HG02798 (cell line): ENCODE data around the gene IQGAP1.

Experiments used
- ATAC-seq: cut with Tn5 transposase; IDR thresholded peaks from one replicate; pipeline ENCODE4 v1.9.1; 2021; ENCODE audit warnings: mild to moderate bottlenecking; ENCODE audit not compliant: unreplicated experiment, poor library complexity

The IQGAP1 gene

DNA sequence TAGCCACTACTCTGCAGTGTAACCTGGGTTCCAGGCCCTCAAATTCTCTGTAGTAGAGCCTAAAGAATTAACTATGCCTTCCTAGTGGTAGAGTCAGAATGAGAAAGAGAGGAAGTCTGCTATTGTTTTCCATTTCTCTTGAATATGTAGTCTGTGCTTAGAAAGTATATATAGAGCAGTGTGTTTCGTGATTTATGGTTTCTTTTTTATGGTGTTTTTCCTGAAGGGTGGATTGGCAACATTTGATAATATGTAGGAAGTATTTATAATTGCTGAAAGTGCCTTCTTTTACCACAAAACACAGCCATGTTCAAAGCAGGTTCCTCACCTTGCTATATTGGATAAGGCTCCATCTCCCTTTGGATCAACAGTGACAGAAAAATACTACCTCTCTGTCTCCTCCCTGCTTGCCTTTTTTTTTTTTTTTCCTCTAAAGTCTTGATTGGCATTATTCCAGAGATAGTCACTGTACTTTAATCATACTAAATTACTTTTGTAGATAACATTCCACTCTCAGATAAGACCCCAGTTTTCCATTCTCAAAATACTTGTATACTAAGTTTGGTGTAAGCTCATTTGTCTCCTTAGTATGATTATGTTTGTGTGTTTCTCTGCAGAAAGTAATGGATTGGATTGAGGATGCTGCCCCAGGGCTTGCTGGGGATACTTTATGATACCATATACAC, 47.8 kb downstream of the IQGAP1 start:
- no peak for ATAC-seq

DNA sequence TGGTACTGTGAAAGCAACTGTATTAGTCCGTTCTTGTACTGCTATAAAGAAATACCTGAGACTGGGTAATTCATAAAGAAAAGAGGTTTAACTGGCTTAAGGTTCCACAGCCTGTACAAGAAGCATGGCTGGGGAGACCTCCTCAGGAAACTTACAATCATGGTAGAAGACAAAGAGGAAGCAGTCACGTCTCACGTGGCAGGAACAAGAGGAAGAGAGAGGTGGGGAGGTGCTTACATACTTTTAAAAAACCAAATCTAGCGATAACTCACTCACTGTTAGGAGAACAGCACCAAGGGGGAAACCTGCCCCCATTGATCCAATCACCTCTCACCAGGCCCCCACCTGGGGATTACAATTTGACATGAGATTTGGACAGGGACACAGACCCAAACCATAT, 48.9 kb downstream of the IQGAP1 start:
- no peak for ATAC-seq

DNA sequence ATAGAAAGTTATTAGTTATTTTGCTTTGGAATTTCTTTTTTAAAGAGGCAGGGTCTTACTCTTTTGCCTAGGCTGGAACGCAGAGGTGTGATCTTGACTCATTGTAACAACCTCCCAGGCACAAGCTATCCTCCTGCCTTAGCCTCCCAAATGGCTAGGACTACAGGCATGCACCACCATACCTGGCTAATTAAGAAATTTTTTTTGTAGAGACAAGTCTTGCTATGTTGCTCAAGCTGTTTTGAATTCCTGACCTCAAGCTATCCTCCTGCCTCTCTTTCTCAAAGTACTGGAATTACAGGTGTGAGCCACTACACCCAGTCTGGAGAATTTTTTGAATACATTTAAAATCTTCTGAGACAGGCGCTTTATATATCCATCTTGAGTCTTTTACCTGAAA, 49.5 kb downstream of the IQGAP1 start:
- ATAC-seq = no peak

DNA sequence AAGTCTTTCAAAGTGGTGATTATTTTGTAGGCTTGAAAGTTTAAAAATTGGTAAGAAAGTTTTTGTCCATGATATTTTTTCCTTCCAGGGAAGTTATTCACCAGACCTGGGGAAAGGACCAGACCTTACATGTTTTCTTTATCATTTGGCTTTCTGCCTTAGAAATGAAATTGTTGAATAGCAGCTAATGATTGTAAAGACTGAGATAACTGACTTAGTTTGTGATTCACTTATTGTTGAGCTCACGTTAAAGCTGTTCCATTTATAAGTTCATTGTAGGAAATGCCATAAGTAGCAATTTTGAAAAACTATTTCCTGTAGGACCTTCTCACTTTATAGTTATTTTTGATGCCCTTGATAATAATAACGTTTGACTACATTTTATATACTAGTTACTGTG, 51.9 kb downstream of the IQGAP1 start:
- ATAC-seq = no peak

GRCh38 chr15:90441027-90441426, 53.0 kb downstream of the IQGAP1 start:
- no peak for ATAC-seq

- ATAC-seq = no peak
These were observed 54.4 kb downstream of the IQGAP1 start for GRCh38 chr15:90442423-90442822.

GRCh38 chr15:90449206-90449735, 61.2 kb downstream of the IQGAP1 start:
- no peak for ATAC-seq

DNA sequence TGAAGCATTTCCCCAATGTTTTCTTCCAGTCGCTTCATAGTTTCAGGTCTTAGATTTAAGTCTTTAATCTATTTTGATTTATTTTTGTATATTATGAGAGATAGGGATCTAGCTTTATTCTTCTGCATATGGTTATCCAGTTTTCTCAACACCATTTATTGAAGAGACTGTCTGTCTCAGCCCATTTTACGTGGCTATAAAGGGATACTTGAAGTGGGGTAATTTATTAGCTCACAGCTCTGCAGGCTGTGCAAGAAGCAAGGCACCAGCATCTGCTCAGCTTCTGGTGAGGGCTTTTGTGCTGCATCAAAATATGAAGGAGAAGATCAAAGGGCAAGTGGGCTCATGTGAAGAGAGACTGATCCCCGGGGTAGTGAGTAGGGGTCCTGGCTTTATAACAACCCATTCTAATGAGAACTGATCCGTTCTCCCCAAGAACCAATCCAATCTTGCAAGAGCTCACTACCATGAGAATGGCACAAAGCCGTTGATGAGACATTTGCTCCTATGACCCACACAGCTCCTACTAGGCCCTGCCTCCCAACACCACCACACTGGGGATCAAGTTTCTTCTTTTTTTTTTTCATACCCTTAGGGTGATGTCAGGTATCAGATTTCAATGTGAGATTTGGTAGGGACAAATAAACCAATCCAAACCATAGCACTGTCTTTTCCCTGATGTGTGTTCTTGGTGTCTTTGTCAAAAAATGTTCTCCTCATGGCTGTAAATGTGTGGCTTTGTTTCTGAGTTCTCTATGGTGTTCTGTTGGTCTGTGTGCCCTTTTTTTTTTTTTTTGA, 63.2 kb downstream of the IQGAP1 start:
- ATAC-seq = no peak

- no peak for ATAC-seq
These were observed 68.2 kb downstream of the IQGAP1 start for GRCh38 chr15:90456236-90456635.

DNA sequence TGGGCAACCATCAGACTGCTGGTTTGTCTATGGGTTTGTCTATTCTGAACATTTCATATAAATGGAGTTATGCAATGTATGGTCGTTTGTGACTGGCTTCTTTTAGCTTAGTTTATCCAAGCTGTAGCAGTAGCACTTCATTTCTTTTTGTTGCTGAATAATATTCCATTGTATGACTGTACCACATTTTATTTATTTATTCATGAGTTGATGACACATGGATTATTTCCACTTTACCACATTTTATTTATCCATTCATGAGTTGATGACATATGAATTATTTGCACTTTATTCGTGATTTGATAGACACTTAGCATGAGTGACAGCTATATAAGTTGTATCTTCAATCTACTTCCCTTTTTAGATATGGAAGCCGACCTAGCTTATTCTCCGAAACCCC, 70.0 kb downstream of the IQGAP1 start:
- no peak for ATAC-seq

DNA sequence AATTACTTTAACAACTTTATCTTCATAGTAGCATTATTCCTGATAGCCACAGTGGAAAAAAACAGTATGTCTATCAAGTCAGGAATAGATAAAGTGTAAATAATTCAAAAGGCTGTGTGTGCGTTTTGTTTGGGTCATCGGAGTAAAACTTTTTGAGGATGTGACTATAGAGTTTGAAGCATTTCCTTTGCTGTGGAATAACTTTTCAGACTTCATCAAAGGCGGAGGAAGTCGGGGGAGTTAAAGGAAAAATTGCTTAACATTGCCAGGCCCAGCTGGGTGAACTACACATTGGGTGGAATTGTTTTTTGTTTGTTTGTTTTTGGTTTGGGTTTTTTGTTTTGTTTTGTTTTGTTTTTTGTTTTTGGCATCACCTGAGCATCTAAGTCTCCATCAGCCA, 71.3 kb downstream of the IQGAP1 start:
- no peak for ATAC-seq

DNA sequence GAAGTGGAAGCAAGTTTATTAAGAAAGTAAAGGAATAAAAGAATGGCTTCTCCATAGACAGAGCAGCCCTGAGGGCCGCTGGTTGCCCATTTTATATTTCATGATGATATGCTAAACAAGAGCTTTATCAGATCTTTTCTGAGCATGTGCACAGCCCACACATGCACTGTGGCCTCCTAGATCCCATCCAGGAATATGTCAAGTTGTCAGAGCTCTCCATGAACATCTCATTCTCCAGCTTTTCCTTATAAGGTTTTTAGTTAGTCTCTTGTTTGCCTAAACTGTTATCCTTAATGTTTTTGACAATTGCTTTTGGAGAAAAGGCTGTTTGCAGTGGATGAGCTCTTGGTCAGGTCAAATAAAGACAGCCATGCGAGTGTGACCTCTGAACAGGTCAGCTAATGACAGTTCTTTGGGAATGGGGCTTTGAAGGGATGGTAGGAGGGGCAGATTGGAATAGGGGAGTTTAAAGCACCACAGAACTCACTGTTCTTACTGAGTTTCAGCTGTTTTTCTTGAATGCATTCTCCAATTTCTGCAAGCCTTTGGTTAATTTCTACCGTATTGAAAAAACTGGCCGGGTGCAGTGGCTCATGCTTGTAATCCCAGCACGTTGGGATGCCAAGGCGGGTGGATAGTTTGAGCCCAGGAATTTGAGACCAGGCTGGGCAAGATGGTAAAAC, 72.2 kb downstream of the IQGAP1 start:
- ATAC-seq = no peak

DNA sequence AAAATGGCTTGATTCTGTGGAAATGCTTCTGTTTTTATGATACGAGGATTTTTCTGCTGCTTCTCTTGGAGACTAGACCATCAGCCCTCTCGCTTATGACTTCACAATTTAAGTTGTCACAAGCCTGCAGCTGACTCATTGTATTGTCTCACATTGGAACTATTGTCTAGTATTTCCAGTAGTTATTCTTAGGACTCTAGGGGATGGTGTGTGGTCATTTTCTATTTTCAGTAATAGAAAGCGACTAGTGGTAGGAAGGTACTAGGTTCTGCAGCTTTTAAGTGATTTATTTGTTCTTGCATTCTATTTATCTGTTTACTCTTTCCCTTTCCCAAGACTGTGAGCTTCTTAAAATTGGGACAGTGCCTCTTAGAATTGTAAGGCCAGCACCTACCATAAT, 75.3 kb downstream of the IQGAP1 start:
- ATAC-seq = peak; percentile 50

GRCh38 chr15:90465140-90465929, 77.3 kb downstream of the IQGAP1 start:
- no peak for ATAC-seq

GRCh38 chr15:90465930-90466567, 78.0 kb downstream of the IQGAP1 start:
- ATAC-seq = no peak

- ATAC-seq = no peak
These were observed 81.7 kb downstream of the IQGAP1 start for GRCh38 chr15:90469723-90470122.

DNA sequence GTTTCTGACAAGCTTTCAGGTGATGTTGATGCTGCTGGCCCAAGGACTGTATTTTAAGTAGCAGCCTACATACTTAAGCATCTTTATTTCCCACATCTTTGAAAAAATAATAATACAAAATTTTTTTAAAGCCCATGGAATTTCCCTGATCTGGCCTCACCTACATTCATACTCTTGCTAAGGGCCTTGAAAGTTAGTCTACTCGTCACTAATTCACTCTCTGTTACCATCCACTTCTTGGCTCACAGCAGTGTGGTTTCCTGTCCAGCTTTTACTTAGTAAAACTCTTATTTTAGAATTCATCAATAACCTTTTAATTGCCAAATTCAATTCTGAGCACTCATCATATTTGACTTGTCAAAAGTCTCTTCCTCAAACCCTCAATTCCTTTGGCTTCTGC, 82.4 kb downstream of the IQGAP1 start:
- no peak for ATAC-seq

DNA sequence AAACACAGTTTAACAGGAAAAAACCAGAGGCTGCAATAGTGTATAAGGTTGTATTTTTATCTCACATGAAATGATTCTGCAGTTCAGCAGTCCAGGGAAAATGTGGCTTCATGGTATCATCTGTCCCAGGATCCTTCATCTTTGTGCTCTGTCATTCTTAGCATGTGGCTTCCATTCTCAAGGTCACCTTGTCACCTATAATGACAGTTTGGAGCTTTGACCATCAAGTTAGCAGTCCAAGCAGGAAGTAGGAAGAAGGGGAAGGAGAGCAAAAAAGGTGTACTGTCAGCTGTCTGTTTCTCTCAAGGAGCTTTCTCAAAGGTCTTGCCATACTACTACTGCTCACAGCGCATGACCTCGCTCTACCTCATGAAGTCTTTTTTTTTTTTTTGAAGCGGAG, 83.1 kb downstream of the IQGAP1 start:
- ATAC-seq = no peak

DNA sequence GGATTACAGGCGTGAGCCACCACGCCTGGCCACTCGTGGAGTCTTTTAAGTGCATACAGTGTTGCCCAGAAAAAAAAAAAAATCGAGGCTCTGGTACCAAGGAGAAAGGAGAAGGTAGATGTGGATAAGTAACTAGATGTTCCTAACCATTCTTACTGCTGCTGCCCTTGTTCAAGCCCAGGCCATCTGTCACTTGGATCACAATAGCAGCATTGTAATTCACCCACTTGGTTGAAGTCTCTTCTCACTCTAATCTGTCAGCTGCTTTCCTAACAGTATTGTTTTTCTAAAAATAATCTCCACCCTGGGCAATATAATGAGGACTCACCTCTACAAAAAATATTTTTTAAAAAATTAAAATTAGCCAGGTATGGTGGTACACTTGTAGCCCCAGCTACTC, 83.7 kb downstream of the IQGAP1 start:
- ATAC-seq = no peak
